Neutrophil (primary cell): ENCODE measurements around the gene SFMBT1.

ENCODE experiments used
- H3K27ac ChIP-seq: fragments of 200-600 bp; sonication (generic); 2 replicates; pipeline ENCODE4 v1.5.1; 2016; ENCODE audit warnings: mild to moderate bottlenecking, moderate library complexity
- H3K27me3 ChIP-seq: fragments of 200-600 bp; sonication (generic); 2 replicates; pipeline ENCODE4 v1.6.0; 2016; ENCODE audit warnings: mild to moderate bottlenecking
- H3K36me3 ChIP-seq: fragments of 200-600 bp; sonication (generic); 2 replicates; pipeline ENCODE4 v1.5.1; 2017
- H3K4me1 ChIP-seq, 2 experiments: fragments of 200-600 bp in 1 of 2; sonication (generic) in 1 of 2; 1 replicate in 1 of 2; 2 replicates in 1 of 2; pipeline versions ENCODE4 v1.5.1 to v1.6.1; 2013 to 2016; ENCODE audit warnings: low read depth in 1 of 2, low read length in 1 of 2, mild to moderate bottlenecking in 1 of 2, moderate library complexity in 1 of 2; ENCODE audit not compliant: control insufficient read depth in 1 of 2, insufficient read depth in 1 of 2
- H3K4me3 ChIP-seq, 2 experiments: fragments of 200-600 bp in 1 of 2; sonication (generic) in 1 of 2; 1 replicate in 1 of 2; 2 replicates in 1 of 2; pipeline ENCODE4 v1.5.1; 2013 to 2016; ENCODE audit warnings: low read depth in 1 of 2, low read length in 1 of 2, mild to moderate bottlenecking in 1 of 2, moderate library complexity in 1 of 2
- H3K9me3 ChIP-seq: fragments of 200-600 bp; sonication (generic); 2 replicates; pipeline ENCODE4 v1.5.1; 2016
- CTCF ChIP-seq: fragments of 200-600 bp; sonication (generic); IDR thresholded peaks from 2 replicates; pipeline ENCODE4 v1.5.1; 2016; ENCODE audit warnings: antibody characterized with exemption

Gene SFMBT1

GRCh38 chr3:52971895-52972294 lies 74.0 kb downstream of the SFMBT1 start:
- no peaks in the 10 kb centered on the region for H3K4me1 ChIP-seq
- H3K27ac ChIP-seq: no peak overlapping the region

GRCh38 chr3:52967398-52967797 lies 78.5 kb downstream of the SFMBT1 start:
- TF ChIP-seq CTCF: no peak
- H3K4me3 ChIP-seq: no peak overlapping the region
- H3K36me3 ChIP-seq: peaks cover 3% of the 10 kb centered on the region
- no peak overlapping the region for H3K27ac ChIP-seq
- no peaks in the 10 kb centered on the region for H3K27me3 ChIP-seq
- no peaks in the 10 kb centered on the region for H3K4me1 ChIP-seq
- no peaks in the 10 kb centered on the region for H3K9me3 ChIP-seq

More at GRCh38 chr3:52971895-52972294, 74.0 kb downstream of the SFMBT1 start:
- Histone ChIP-seq H3K9me3 (no peaks in the 10 kb centered on the region), H3K4me3 (no peak overlapping the region), H3K36me3 (peaks cover 3% of the 10 kb centered on the region), H3K27me3 (no peaks in the 10 kb centered on the region)
- TF ChIP-seq CTCF: no peak

- Histone ChIP-seq H3K27me3 (no peaks in the 10 kb centered on the region), H3K4me1 (no peaks in the 10 kb centered on the region), H3K4me3 (no peak overlapping the region), H3K36me3 (no peaks in the 10 kb centered on the region), H3K9me3 (no peaks in the 10 kb centered on the region), H3K27ac (no peak overlapping the region)
- TF ChIP-seq CTCF: no peak
Observed at GRCh38 chr3:52962160-52962559, 83.7 kb downstream of the SFMBT1 start.

GRCh38 chr3:52959773-52960172 lies 86.1 kb downstream of the SFMBT1 start:
- Histone ChIP-seq H3K27ac (no peak overlapping the region), H3K36me3 (no peaks in the 10 kb centered on the region), H3K4me1 (no peaks in the 10 kb centered on the region), H3K9me3 (no peaks in the 10 kb centered on the region), H3K4me3 (no peak overlapping the region), H3K27me3 (no peaks in the 10 kb centered on the region)
- TF ChIP-seq CTCF: no peak

- Histone ChIP-seq H3K36me3 (no peaks in the 10 kb centered on the region), H3K27ac (no peak overlapping the region), H3K27me3 (no peaks in the 10 kb centered on the region), H3K4me3 (no peak overlapping the region), H3K9me3 (no peaks in the 10 kb centered on the region), H3K4me1 (peaks cover 2% of the 10 kb centered on the region in 2 experiments)
- TF ChIP-seq CTCF: no peak
Observed at GRCh38 chr3:52939600-52939999, 106.3 kb downstream of the SFMBT1 start.
